Gastrocnemius medialis (tissue), 4 donors: ENCODE data around the gene CDS2. TPM values are rescaled to one million over a fixed set of nuclear protein-coding genes. Genes with fewer than 3 reads are reported as not detected.
A peak's percentile ranks its signal among the peaks of the same experiment; 100 is the strongest.

Experiments used
- ATAC-seq, 2 donors: fragments of 150-250 bp; one replicate each; pipeline ENCODE4 v1.9.1; 2016
- DNase-seq, 2 donors: peaks; one replicate each; pipeline ENCODE4 v3.0.0-alpha.2; 2019
- H3K27ac ChIP-seq, 4 donors: fragments of 200-600 bp; sonication (generic); 1 replicate in 1 of 4; 2 replicates in 3 of 4; pipeline ENCODE4 v1.5.1; 2016 to 2018; ENCODE audit warnings: mild to moderate bottlenecking in 2 of 4, moderate library complexity in 1 of 4
- H3K27me3 ChIP-seq, 3 donors: fragments of 200-600 bp; sonication (generic) in 2 of 3; 1 replicate in 1 of 3; 2 replicates in 2 of 3; pipeline versions ENCODE4 v1.5.1 to v1.6.0; 2016 to 2019; ENCODE audit warnings: mild to moderate bottlenecking in 1 of 3, moderate library complexity in 1 of 3
- H3K36me3 ChIP-seq, 2 donors: fragments of 200-600 bp; sonication (generic) in 1 of 2; one replicate each; pipeline ENCODE4 v1.5.1; 2017 to 2018
- H3K4me1 ChIP-seq, 2 donors: fragments of 200-600 bp; sonication (generic) in 1 of 2; one replicate each; pipeline ENCODE4 v1.5.1; 2016 to 2017; ENCODE audit warnings: mild to moderate bottlenecking in 2 of 2
- H3K4me3 ChIP-seq, 4 donors: fragments of 200-600 bp; sonication (generic) in 3 of 4; 1 replicate in 1 of 4; 2 replicates in 3 of 4; pipeline ENCODE4 v1.5.1; 2016 to 2019; ENCODE audit warnings: mild to moderate bottlenecking in 2 of 4
- H3K9me3 ChIP-seq, 3 donors: fragments of 200-600 bp; sonication (generic) in 2 of 3; 1 replicate in 1 of 3; 2 replicates in 2 of 3; pipeline ENCODE4 v1.5.1; 2016 to 2019
- POLR2A ChIP-seq, 2 donors: fragments of 450-650 bp; IDR thresholded peaks; one replicate each; pipeline ENCODE4 v1.6.1; 2017; ENCODE audit warnings: antibody characterized with exemption in 2 of 2, mild to moderate bottlenecking in 2 of 2, moderate library complexity in 2 of 2
- in situ Hi-C, 4 donors: fragments of 200-750 bp; cut with MboI; loops; one replicate each; pipeline versions ENCODE4 v1.15.0 to v1.8.0; 2017; ENCODE audit warnings: low sequenced_read_pairs in 4 of 4
- intact Hi-C: fragments of 100-400 bp; cut with DNase I; formaldehyde crosslinking; loops from one replicate; pipeline ENCODE4 v1.15.1; 2023; ENCODE audit warnings: low total_unique reads
- total RNA-seq, 4 donors: library from RNA; depleted of rRNA; stranded (reverse); fragments of >200 nt; gene quantifications; one replicate each; pipeline versions ENCODE4 v1.1.0 to v1.2.3, GENCODE V29; 2016
- TF ChIP-seq, protein P1 (sequence below), 5 experiments: fragments of 450-650 bp in 3 of 5; fragments of 200-600 bp in 2 of 5; sonication (generic) in 2 of 5; IDR thresholded peaks in 4 of 5; conservative IDR thresholded peaks in 1 of 5; 1 replicate in 4 of 5; 2 replicates in 1 of 5; pipeline ENCODE4 v1.5.1; 2016 to 2019; ENCODE audit warnings: antibody characterized with exemption in 5 of 5, mild to moderate bottlenecking in 3 of 5, moderate library complexity in 3 of 5

Gene CDS2
- total RNA-seq, 4 donors from 2014 or later = 9.0 to 18.5 (median 14.5) TPM

DNA sequence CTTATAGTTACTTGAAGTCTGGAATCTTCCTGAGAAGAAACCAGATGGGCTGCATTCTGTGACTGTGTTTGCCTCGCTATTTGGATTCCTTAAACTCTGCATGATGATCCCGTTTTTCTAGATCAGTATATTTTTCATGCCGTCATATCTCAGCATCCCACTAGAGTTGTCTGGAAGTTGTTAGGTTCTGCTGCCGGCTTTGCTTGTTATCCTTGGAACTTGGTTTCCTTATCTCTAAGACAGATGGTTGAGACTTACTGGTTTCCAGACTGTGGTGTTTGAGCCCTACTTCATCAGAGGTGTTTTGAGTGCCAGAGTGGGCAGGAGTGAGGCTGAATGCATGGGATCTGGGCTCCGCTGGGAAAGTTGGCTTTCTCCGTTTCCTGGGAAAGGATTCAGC, 50.3 kb downstream of the CDS2 start:
- Histone ChIP-seq H3K27me3 (no peaks in the 10 kb centered on the region), H3K4me3 (no peak overlapping the region), H3K9me3 (no peaks in the 10 kb centered on the region), H3K36me3 (peaks cover 0 to 34% of the 10 kb centered on the region in 2 donors), H3K4me1 (peaks cover 17 to 31% of the 10 kb centered on the region in 2 donors), H3K27ac (no peak overlapping the region)
- intact Hi-C loops (no loop called here), in situ Hi-C loops (no loop called here)
- ATAC-seq = no peak
- TF ChIP-seq, protein P1, sequence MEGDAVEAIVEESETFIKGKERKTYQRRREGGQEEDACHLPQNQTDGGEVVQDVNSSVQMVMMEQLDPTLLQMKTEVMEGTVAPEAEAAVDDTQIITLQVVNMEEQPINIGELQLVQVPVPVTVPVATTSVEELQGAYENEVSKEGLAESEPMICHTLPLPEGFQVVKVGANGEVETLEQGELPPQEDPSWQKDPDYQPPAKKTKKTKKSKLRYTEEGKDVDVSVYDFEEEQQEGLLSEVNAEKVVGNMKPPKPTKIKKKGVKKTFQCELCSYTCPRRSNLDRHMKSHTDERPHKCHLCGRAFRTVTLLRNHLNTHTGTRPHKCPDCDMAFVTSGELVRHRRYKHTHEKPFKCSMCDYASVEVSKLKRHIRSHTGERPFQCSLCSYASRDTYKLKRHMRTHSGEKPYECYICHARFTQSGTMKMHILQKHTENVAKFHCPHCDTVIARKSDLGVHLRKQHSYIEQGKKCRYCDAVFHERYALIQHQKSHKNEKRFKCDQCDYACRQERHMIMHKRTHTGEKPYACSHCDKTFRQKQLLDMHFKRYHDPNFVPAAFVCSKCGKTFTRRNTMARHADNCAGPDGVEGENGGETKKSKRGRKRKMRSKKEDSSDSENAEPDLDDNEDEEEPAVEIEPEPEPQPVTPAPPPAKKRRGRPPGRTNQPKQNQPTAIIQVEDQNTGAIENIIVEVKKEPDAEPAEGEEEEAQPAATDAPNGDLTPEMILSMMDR (IDR thresholded peaks at IDR 0.05 in 4 of 5, conservative IDR thresholded peaks at IDR 0.05 in 1 of 5) = no peak
- TF ChIP-seq POLR2A (IDR thresholded peaks at IDR 0.05) = no peak
- DNase-seq = no peak

DNA sequence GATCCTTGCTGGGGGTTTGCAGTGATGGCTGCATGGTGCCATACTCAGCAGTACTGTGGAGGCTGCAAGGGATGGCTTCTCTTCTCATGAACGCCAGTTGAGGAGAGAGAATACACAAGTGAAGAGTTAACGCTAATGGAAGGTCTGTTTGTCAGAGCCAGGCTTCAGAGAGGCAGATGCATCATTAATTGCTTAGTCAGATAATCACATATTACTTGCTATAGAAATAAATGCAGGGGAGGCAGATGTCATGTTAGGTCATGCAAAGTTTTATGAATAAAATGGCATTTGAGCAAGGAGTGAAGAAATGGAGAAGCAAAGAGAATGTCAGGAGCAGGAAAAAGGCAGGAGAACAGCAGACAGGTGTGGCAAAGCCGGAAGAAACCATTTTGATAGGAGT, 51.2 kb downstream of the CDS2 start:
- no peak overlapping the region for H3K27ac ChIP-seq

DNA sequence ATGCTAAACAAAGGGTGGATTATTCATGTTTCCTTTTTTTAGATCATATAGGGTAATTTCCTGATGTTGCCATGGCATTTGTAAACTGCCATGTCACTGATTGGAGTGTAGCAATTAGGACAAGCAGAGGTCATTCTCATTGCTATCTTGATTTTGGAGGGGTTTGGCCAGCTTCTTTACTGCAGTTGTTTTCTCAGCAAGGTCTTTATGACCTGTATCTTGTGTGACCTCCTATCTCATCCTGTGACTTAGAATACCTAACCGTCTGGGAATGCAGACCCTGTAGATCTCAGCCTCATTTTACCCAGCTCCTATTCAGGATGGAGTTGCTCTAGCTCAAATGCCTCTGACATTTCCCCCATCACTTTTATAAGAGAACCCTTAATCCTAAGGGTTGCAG, 53.6 kb downstream of the CDS2 start:
- TF ChIP-seq, protein P1 (IDR thresholded peaks at IDR 0.05 in 4 of 5, conservative IDR thresholded peaks at IDR 0.05 in 1 of 5) = no peak
- no peak for TF ChIP-seq POLR2A (IDR thresholded peaks at IDR 0.05)

More for the DNA sequence above, 51.2 kb downstream of the CDS2 start:
- H3K4me1 ChIP-seq = peaks cover 7 to 24% of the 10 kb centered on the region in 2 donors
- no peak for TF ChIP-seq POLR2A (IDR thresholded peaks at IDR 0.05)
- TF ChIP-seq, protein P1 (IDR thresholded peaks at IDR 0.05 in 4 of 5, conservative IDR thresholded peaks at IDR 0.05 in 1 of 5) = no peak
- no peak for ATAC-seq
- no peak overlapping the region for H3K4me3 ChIP-seq
- H3K36me3 ChIP-seq = peaks cover 0 to 43% of the 10 kb centered on the region in 2 donors
- intact Hi-C loops = no loop called here
- in situ Hi-C loops = no loop called here
- no peaks in the 10 kb centered on the region for H3K9me3 ChIP-seq
- no peak for DNase-seq
- H3K27me3 ChIP-seq = no peaks in the 10 kb centered on the region

DNA sequence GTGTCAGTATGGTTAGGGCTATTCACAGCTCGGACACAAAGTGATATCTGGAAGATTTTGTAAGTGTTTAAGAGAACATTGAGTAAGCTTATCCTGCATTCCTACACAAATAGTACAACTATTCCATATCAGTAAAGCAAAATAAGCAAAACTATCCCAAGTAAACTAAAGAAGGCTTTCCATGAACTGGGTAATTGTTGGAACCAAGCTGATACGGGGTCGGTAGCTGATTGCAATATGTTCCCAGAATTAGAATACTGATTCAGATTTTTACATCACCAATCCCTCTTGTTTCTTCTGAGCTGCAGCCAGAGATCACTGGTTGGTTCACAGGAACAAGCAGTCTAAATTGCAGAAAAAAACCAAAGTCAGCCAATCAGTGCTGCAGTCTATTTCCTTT, 54.1 kb downstream of the CDS2 start:
- in situ Hi-C loops = loop anchor here in 1 of 4 donors (10.0 kb wide), 1 partner anchor 56 kb away; the partner anchor contains the start of gene CDS2
- H3K27ac ChIP-seq = peak overlapping the region in 1 of 4 donors; percentile 27
- no peaks in the 10 kb centered on the region for H3K9me3 ChIP-seq
- no peak overlapping the region for H3K4me3 ChIP-seq
- no peaks in the 10 kb centered on the region for H3K27me3 ChIP-seq
- peaks cover 3 to 41% of the 10 kb centered on the region in 2 donors for H3K36me3 ChIP-seq
- no peak for TF ChIP-seq POLR2A (IDR thresholded peaks at IDR 0.05)
- TF ChIP-seq, protein P1 (IDR thresholded peaks at IDR 0.05 in 4 of 5, conservative IDR thresholded peaks at IDR 0.05 in 1 of 5) = no peak
- intact Hi-C loops = no loop called here
- ATAC-seq (no peak), DNase-seq (no peak)
- H3K4me1 ChIP-seq = peaks cover 0 to 14% of the 10 kb centered on the region in 2 donors

More for the DNA sequence above, 53.6 kb downstream of the CDS2 start:
- no peaks in the 10 kb centered on the region for H3K9me3 ChIP-seq
- peaks cover under 1 to 40% of the 10 kb centered on the region in 2 donors for H3K36me3 ChIP-seq
- no peak overlapping the region for H3K4me3 ChIP-seq
- peak overlapping the region in 1 of 4 donors; percentile 27 for H3K27ac ChIP-seq
- no peaks in the 10 kb centered on the region for H3K27me3 ChIP-seq
- ATAC-seq (no peak), DNase-seq (no peak)
- H3K4me1 ChIP-seq = peaks cover 0 to 14% of the 10 kb centered on the region in 2 donors
- in situ Hi-C loops = loop anchor here in 1 of 4 donors (10.0 kb wide), 1 partner anchor 56 kb away; the partner anchor contains the start of gene CDS2
- intact Hi-C loops = no loop called here
